ENCODE measurements around the gene CCDC192.

DNA sequence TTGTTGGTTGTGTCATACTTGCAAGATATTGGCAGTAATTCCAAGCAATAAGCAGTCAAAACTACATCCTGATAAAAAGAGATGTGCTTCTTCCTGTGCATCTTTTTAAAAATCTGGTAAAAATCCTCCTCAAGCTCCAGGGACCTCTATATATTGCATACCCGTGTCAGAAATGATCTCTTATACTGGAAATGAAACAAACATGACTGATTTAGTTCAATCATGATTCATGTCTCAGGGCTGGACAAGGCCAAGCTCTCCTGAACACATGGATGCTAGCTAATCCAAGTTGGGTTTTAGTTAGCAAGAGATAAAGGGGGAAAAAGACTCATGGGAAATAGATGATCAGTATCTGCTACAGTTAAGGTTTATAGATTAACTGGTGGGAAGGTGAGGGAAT is 69.3 kb downstream of the CCDC192 start:
- no peak for TF ChIP-seq EZH2 (IDR thresholded peaks at IDR 0.05)
- TF ChIP-seq, protein P1, sequence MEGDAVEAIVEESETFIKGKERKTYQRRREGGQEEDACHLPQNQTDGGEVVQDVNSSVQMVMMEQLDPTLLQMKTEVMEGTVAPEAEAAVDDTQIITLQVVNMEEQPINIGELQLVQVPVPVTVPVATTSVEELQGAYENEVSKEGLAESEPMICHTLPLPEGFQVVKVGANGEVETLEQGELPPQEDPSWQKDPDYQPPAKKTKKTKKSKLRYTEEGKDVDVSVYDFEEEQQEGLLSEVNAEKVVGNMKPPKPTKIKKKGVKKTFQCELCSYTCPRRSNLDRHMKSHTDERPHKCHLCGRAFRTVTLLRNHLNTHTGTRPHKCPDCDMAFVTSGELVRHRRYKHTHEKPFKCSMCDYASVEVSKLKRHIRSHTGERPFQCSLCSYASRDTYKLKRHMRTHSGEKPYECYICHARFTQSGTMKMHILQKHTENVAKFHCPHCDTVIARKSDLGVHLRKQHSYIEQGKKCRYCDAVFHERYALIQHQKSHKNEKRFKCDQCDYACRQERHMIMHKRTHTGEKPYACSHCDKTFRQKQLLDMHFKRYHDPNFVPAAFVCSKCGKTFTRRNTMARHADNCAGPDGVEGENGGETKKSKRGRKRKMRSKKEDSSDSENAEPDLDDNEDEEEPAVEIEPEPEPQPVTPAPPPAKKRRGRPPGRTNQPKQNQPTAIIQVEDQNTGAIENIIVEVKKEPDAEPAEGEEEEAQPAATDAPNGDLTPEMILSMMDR (IDR thresholded peaks at IDR 0.05) = no peak
- TF ChIP-seq EZH2phosphoT487 (IDR thresholded peaks at IDR 0.05) = no peak
